Activated T-cell treated with anti-CD3 and anti-CD28 coated beads, Interleukin-2, amount 50 U/mL, for 72 hours (primary cell): ENCODE data around the gene KRABD2.
"Not testable (repeated sequence)": the region's sequence is repeated elsewhere in the genome, so short reads cannot be mapped to it uniquely, and the experiment has no call there.

ENCODE experiments used
- ATAC-seq, 2 donors: fragments of 150-1000 bp; cut with Tn5 transposase; replicated peaks in 1 of 2; 2 replicates each; pipeline ENCODE4 v1.10.0; 2021; ENCODE audit warnings: moderate library complexity in 2 of 2, mild to moderate bottlenecking in 1 of 2
- DNase-seq, 2 donors: peaks; one replicate each; pipeline ENCODE4 v3.0.0; 2021 to 2022; ENCODE audit warnings: mixed read lengths in 1 of 2
- H3K27ac Mint-ChIP-seq: one replicate; pipeline ENCODE4 v1.8.0; 2022; ENCODE audit warnings: mild to moderate bottlenecking, moderate library complexity, mixed read lengths
- H3K27me3 Mint-ChIP-seq: one replicate; pipeline ENCODE4 v1.8.0; 2022; ENCODE audit warnings: low read depth, mixed read lengths
- H3K36me3 Mint-ChIP-seq, 2 donors: one replicate each; pipeline ENCODE4 v1.8.0; 2022; ENCODE audit warnings: mixed read lengths in 2 of 2, mild to moderate bottlenecking in 1 of 2; ENCODE audit not compliant: insufficient read depth in 2 of 2
- H3K4me1 Mint-ChIP-seq: one replicate; pipeline ENCODE4 v1.8.0; 2022; ENCODE audit warnings: low read depth, mixed read lengths
- H3K4me3 Mint-ChIP-seq, 2 donors: one replicate each; pipeline ENCODE4 v1.8.0; 2022; ENCODE audit warnings: mild to moderate bottlenecking in 2 of 2, mixed read lengths in 2 of 2, moderate library complexity in 2 of 2
- H3K9me3 Mint-ChIP-seq, 2 donors: one replicate each; pipeline ENCODE4 v1.8.0; 2022; ENCODE audit warnings: mixed read lengths in 2 of 2

KRABD2 gene

GRCh38 chr17:8366231-8366630 is 10.3 kb downstream of the KRABD2 start:
- Mint-ChIP-seq H3K36me3 (peaks cover 0 to 6% of the 10 kb centered on the region in 2 donors), H3K27ac (no peak overlapping the region), H3K9me3 (no peaks in the 10 kb centered on the region), H3K4me1 (no peaks in the 10 kb centered on the region), H3K27me3 (no peaks in the 10 kb centered on the region), H3K4me3 (no peak overlapping the region)
- DNase-seq (no peak), ATAC-seq (no peak)

- H3K4me3 Mint-ChIP-seq: no peak overlapping the region
- peaks cover 0 to 6% of the 10 kb centered on the region in 2 donors for H3K36me3 Mint-ChIP-seq
- H3K27ac Mint-ChIP-seq: no peak overlapping the region
Observed at GRCh38 chr17:8365143-8365542, 11.4 kb downstream of the KRABD2 start.

GRCh38 chr17:8362651-8363332 is 13.7 kb downstream of the KRABD2 start:
- no peaks in the 10 kb centered on the region for H3K9me3 Mint-ChIP-seq
- DNase-seq: no peak
- H3K27me3 Mint-ChIP-seq: no peaks in the 10 kb centered on the region
- H3K27ac Mint-ChIP-seq: no peak overlapping the region
- H3K36me3 Mint-ChIP-seq: no peaks in the 10 kb centered on the region
- H3K4me1 Mint-ChIP-seq: peaks cover 7% of the 10 kb centered on the region
- no peak overlapping the region for H3K4me3 Mint-ChIP-seq
- no peak for ATAC-seq

More at GRCh38 chr17:8365143-8365542, 11.4 kb downstream of the KRABD2 start:
- ATAC-seq: no peak
- H3K4me1 Mint-ChIP-seq: no peaks in the 10 kb centered on the region
- DNase-seq: no peak
- H3K9me3 Mint-ChIP-seq: no peaks in the 10 kb centered on the region
- no peaks in the 10 kb centered on the region for H3K27me3 Mint-ChIP-seq

GRCh38 chr17:8360751-8361150 is 15.8 kb downstream of the KRABD2 start:
- peak overlapping the region; percentile 29 for H3K27ac Mint-ChIP-seq

GRCh38 chr17:8360260-8360659 is 16.2 kb downstream of the KRABD2 start:
- Mint-ChIP-seq H3K36me3 (no peaks in the 10 kb centered on the region), H3K4me3 (no peak overlapping the region), H3K27me3 (no peaks in the 10 kb centered on the region), H3K9me3 (no peaks in the 10 kb centered on the region), H3K27ac (no peak overlapping the region), H3K4me1 (peaks cover 7% of the 10 kb centered on the region)
- no peak for DNase-seq
- ATAC-seq: no peak

More at GRCh38 chr17:8360751-8361150, 15.8 kb downstream of the KRABD2 start:
- Mint-ChIP-seq H3K36me3 (no peaks in the 10 kb centered on the region), H3K4me1 (peaks cover 7% of the 10 kb centered on the region), H3K4me3 (no peak overlapping the region), H3K27me3 (no peaks in the 10 kb centered on the region), H3K9me3 (no peaks in the 10 kb centered on the region)
- no peak for ATAC-seq
- no peak for DNase-seq

GRCh38 chr17:8359769-8360168 is 16.7 kb downstream of the KRABD2 start:
- H3K4me3 Mint-ChIP-seq: no peak overlapping the region
- no peaks in the 10 kb centered on the region for H3K27me3 Mint-ChIP-seq
- DNase-seq: no peak
- peaks cover 7% of the 10 kb centered on the region for H3K4me1 Mint-ChIP-seq
- H3K36me3 Mint-ChIP-seq: no peaks in the 10 kb centered on the region
- H3K27ac Mint-ChIP-seq: no peak overlapping the region
- ATAC-seq: no peak
- no peaks in the 10 kb centered on the region for H3K9me3 Mint-ChIP-seq

- Mint-ChIP-seq H3K27ac (no peak overlapping the region), H3K4me3 (no peak overlapping the region), H3K9me3 (no peaks in the 10 kb centered on the region), H3K4me1 (peaks cover 7% of the 10 kb centered on the region), H3K27me3 (no peaks in the 10 kb centered on the region), H3K36me3 (no peaks in the 10 kb centered on the region)
- DNase-seq: no peak
- ATAC-seq: no peak
Observed at GRCh38 chr17:8357910-8358309, 18.6 kb downstream of the KRABD2 start.

GRCh38 chr17:8354236-8354635 is 22.3 kb downstream of the KRABD2 start:
- Mint-ChIP-seq H3K9me3 (no peaks in the 10 kb centered on the region), H3K27ac (no peak overlapping the region), H3K4me1 (no peaks in the 10 kb centered on the region), H3K27me3 (no peaks in the 10 kb centered on the region), H3K36me3 (no peaks in the 10 kb centered on the region), H3K4me3 (no peak overlapping the region)
- ATAC-seq (no peak), DNase-seq (no peak)

- Mint-ChIP-seq H3K36me3 (no peaks in the 10 kb centered on the region), H3K4me1 (no peaks in the 10 kb centered on the region), H3K4me3 (no peak overlapping the region), H3K27me3 (no peaks in the 10 kb centered on the region), H3K27ac (no peak overlapping the region), H3K9me3 (no peaks in the 10 kb centered on the region)
- no peak for DNase-seq
- ATAC-seq: no peak
Observed at GRCh38 chr17:8353736-8354135, 22.8 kb downstream of the KRABD2 start.

- Mint-ChIP-seq H3K4me3 (no peak overlapping the region), H3K9me3 (no peaks in the 10 kb centered on the region), H3K27me3 (peaks cover 16% of the 10 kb centered on the region), H3K36me3 (no peaks in the 10 kb centered on the region), H3K4me1 (peaks cover 3% of the 10 kb centered on the region), H3K27ac (no peak overlapping the region)
- no peak for DNase-seq
- ATAC-seq: no peak
Observed at GRCh38 chr17:8350339-8350738, 26.2 kb downstream of the KRABD2 start.

- H3K27ac Mint-ChIP-seq, H3K4me3 Mint-ChIP-seq, H3K36me3 Mint-ChIP-seq, DNase-seq, H3K9me3 Mint-ChIP-seq, ATAC-seq: not testable (repeated sequence)
- Mint-ChIP-seq H3K4me1 (peaks cover 12% of the 10 kb centered on the region), H3K27me3 (peaks cover 17% of the 10 kb centered on the region)
Observed at GRCh38 chr17:8347001-8347400, 29.5 kb downstream of the KRABD2 start.

GRCh38 chr17:8345951-8346665 is 30.4 kb downstream of the KRABD2 start:
- DNase-seq (no peak), ATAC-seq (no peak)
- H3K9me3 Mint-ChIP-seq: no peaks in the 10 kb centered on the region
- H3K36me3 Mint-ChIP-seq: no peaks in the 10 kb centered on the region
- H3K4me3 Mint-ChIP-seq: no peak overlapping the region
- no peak overlapping the region for H3K27ac Mint-ChIP-seq
- peaks cover 17% of the 10 kb centered on the region for H3K27me3 Mint-ChIP-seq
- H3K4me1 Mint-ChIP-seq: peaks cover 12% of the 10 kb centered on the region

GRCh38 chr17:8345052-8345690 is 31.3 kb downstream of the KRABD2 start:
- peaks cover 12% of the 10 kb centered on the region for H3K4me1 Mint-ChIP-seq
- peak; percentile 75 to 84 for ATAC-seq
- H3K9me3 Mint-ChIP-seq: no peaks in the 10 kb centered on the region
- H3K27ac Mint-ChIP-seq: no peak overlapping the region
- peaks cover 17% of the 10 kb centered on the region for H3K27me3 Mint-ChIP-seq
- DNase-seq: peak; percentile 21 to 39
- H3K4me3 Mint-ChIP-seq: no peak overlapping the region
- H3K36me3 Mint-ChIP-seq: no peaks in the 10 kb centered on the region
